GM18861 (cell line): ENCODE data around the gene SPIRE2.
"Not testable (repeated sequence)": the region's sequence is repeated elsewhere in the genome, so short reads cannot be mapped to it uniquely, and the experiment has no call there.

Experiments used
- ATAC-seq: cut with Tn5 transposase; IDR thresholded peaks from one replicate; pipeline ENCODE4 v1.9.1; 2021; ENCODE audit not compliant: unreplicated experiment

SPIRE2 gene

GRCh38 chr16:89828199-89828869 is at the start of gene SPIRE2:
TSS of gene SPIRE2 (plus strand) at chr16:89828475. CDS start at chr16:89828551, 76 bp downstream.
- ATAC-seq: no peak

- ATAC-seq: no peak
Observed at GRCh38 chr16:89779231-89779908, 48.9 kb upstream of the SPIRE2 start.

- no peak for ATAC-seq
Observed at GRCh38 chr16:89779909-89780305, 48.4 kb upstream of the SPIRE2 start.

- ATAC-seq: no peak
Observed at GRCh38 chr16:89782489-89782888, 45.8 kb upstream of the SPIRE2 start.

- not testable (repeated sequence) for ATAC-seq
Observed at GRCh38 chr16:89783952-89784351, 44.3 kb upstream of the SPIRE2 start.

GRCh38 chr16:89784406-89784805 is 43.9 kb upstream of the SPIRE2 start:
- no peak for ATAC-seq

GRCh38 chr16:89785523-89786155 is 42.6 kb upstream of the SPIRE2 start:
- ATAC-seq: no peak

GRCh38 chr16:89786474-89787364 is 41.6 kb upstream of the SPIRE2 start:
- ATAC-seq: no peak

GRCh38 chr16:89787365-89787805 is 40.9 kb upstream of the SPIRE2 start:
- ATAC-seq: no peak

GRCh38 chr16:89791278-89791995 is 36.8 kb upstream of the SPIRE2 start:
- no peak for ATAC-seq

- not testable (repeated sequence) for ATAC-seq
Observed at GRCh38 chr16:89793092-89793491, 35.2 kb upstream of the SPIRE2 start.

- ATAC-seq: no peak
Observed at GRCh38 chr16:89793955-89794354, 34.3 kb upstream of the SPIRE2 start.

GRCh38 chr16:89795676-89796075 is 32.6 kb upstream of the SPIRE2 start:
- ATAC-seq: no peak

- no peak for ATAC-seq
Observed at GRCh38 chr16:89796104-89796503, 32.2 kb upstream of the SPIRE2 start.

GRCh38 chr16:89798126-89798525 is 30.1 kb upstream of the SPIRE2 start:
- ATAC-seq: no peak

- no peak for ATAC-seq
Observed at GRCh38 chr16:89798832-89799370, 29.4 kb upstream of the SPIRE2 start.

GRCh38 chr16:89801800-89802199 is 26.5 kb upstream of the SPIRE2 start:
- ATAC-seq: no peak

GRCh38 chr16:89805136-89805905 is 23.0 kb upstream of the SPIRE2 start:
- no peak for ATAC-seq

GRCh38 chr16:89806589-89807193 is 21.6 kb upstream of the SPIRE2 start:
- not testable (repeated sequence) for ATAC-seq
